T-helper 2 cell treated with Interferon-gamma antibody and Interleukin-4, amounts not matched to agents 5 μg/mL and 100 μg/mL, for 36 hours (primary cell): Measurements from ENCODE around the gene MERTK.
"Not testable (repeated sequence)": the region's sequence is repeated elsewhere in the genome, so short reads cannot be mapped to it uniquely, and the experiment has no call there.

Source experiments
- DNase-seq: peaks from one replicate; pipeline ENCODE4 v3.0.0; 2021; ENCODE audit warnings: low spot score
- H3K27ac Mint-ChIP-seq: one replicate; pipeline ENCODE4 v1.8.0; 2021; ENCODE audit warnings: mild to moderate bottlenecking, mixed read lengths
- H3K27me3 Mint-ChIP-seq: one replicate; pipeline ENCODE4 v1.8.0; 2021; ENCODE audit warnings: low read depth, mixed read lengths
- H3K36me3 Mint-ChIP-seq: one replicate; pipeline ENCODE4 v1.8.0; 2021; ENCODE audit warnings: low read depth, mixed read lengths
- H3K4me1 Mint-ChIP-seq: one replicate; pipeline ENCODE4 v1.8.0; 2021; ENCODE audit warnings: low read depth, mixed read lengths
- H3K4me3 Mint-ChIP-seq: one replicate; pipeline ENCODE4 v1.8.0; 2022; ENCODE audit warnings: mild to moderate bottlenecking, moderate library complexity, mixed read lengths
- H3K9me3 Mint-ChIP-seq: one replicate; pipeline ENCODE4 v1.8.0; 2021; ENCODE audit warnings: mixed read lengths

MERTK gene

DNA sequence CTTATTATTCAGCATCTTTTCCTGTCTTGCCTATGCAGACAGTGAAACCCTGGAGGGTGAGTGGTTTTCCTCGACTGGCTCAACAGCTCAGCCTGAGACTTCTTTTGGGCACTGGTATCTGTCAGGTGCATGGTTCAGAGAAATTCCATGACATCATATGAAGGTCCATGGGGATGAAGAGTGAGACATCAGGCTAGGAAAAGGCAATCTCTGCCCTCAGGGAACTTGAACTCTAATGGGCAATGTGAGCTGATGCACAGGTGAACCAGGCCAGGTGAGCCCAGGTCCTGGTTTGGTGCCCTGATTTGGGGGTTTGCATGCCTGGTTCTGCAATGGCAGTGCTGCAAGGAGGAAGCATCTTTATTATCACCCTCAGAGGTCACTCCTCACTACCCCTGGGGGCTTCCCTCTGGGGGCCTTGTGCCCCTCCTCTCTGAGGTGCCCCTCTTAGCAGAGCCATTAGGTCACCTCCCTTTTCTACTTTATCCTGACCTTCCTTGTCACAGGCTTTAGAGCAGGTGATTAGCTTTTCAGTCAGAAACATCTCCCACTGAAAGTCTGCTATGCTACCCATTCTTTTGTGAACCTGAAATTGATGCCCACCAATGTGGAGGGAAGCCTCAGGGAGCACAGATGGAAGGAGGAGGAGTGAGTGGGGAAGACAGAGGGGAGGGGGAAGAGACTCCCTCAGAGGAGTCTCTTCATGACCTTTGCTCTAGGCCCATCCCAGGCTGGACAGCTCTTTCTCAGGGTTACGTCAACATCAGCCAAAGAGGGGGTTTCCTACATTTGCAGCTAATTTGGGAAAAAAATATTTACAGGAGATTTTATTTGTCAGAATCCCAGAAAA is 47.3 kb downstream of the MERTK start:
- Mint-ChIP-seq H3K27me3 (peaks cover 10% of the 10 kb centered on the region), H3K4me1 (no peaks in the 10 kb centered on the region)

DNA sequence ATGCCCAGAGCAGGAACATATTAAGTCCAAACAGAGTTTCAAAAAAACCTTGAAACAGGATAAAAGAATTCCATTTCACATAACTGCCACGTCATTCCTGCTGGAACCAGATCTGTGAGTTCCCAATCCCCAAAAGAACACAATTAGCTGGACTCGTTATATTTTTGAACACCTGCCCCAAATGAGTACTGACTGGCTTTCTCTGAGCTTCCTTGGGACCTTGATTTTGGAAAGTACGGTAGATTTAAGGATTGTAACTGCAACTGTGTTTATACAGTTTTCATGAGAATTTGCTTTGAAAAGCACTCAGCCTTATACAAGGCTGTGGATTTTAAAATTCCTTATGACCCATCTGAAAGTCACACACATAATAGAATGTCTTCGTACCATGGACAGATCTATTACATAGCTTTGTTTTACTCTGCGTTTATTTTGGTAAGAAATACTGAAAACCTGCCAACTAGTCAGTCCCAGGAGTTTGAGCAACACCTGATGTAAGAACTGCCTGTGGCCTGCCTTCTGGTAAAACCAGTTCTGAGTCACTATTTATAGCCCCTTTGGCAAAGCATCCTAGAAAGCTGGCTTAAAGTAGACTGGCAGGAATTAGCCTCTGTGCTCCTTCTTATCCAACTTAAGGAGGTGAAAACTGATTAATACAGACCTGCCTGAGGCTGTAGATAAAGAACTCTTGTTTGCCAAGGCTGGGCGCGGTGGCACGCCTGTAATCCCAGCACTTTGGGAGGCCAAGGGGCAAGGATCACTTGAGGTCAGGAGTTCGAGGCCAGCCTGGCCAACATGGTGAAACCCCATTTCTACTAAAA is 48.1 kb downstream of the MERTK start:
- Mint-ChIP-seq H3K36me3 (no peaks in the 10 kb centered on the region), H3K9me3 (no peaks in the 10 kb centered on the region), H3K27ac (no peak overlapping the region), H3K27me3 (peaks cover 10% of the 10 kb centered on the region), H3K4me1 (no peaks in the 10 kb centered on the region), H3K4me3 (no peak overlapping the region)
- no peak for DNase-seq

More for the DNA sequence above, 47.3 kb downstream of the MERTK start:
- no peaks in the 10 kb centered on the region for H3K36me3 Mint-ChIP-seq
- H3K9me3 Mint-ChIP-seq: no peaks in the 10 kb centered on the region
- no peak overlapping the region for H3K27ac Mint-ChIP-seq
- DNase-seq: no peak
- H3K4me3 Mint-ChIP-seq: no peak overlapping the region

GRCh38 chr2:111947219-111947618 is 48.8 kb downstream of the MERTK start:
- no peaks in the 10 kb centered on the region for H3K4me1 Mint-ChIP-seq
- no peak overlapping the region for H3K4me3 Mint-ChIP-seq
- H3K9me3 Mint-ChIP-seq: no peaks in the 10 kb centered on the region
- H3K27me3 Mint-ChIP-seq: peaks cover 10% of the 10 kb centered on the region
- H3K36me3 Mint-ChIP-seq: no peaks in the 10 kb centered on the region
- H3K27ac Mint-ChIP-seq: no peak overlapping the region
- DNase-seq: no peak

GRCh38 chr2:111948832-111949231 is 50.4 kb downstream of the MERTK start:
- Mint-ChIP-seq H3K4me1 (peaks cover 3% of the 10 kb centered on the region), H3K27ac (no peak overlapping the region), H3K27me3 (peaks cover 5% of the 10 kb centered on the region), H3K4me3 (no peak overlapping the region), H3K9me3 (no peaks in the 10 kb centered on the region), H3K36me3 (no peaks in the 10 kb centered on the region)
- DNase-seq: no peak

DNA sequence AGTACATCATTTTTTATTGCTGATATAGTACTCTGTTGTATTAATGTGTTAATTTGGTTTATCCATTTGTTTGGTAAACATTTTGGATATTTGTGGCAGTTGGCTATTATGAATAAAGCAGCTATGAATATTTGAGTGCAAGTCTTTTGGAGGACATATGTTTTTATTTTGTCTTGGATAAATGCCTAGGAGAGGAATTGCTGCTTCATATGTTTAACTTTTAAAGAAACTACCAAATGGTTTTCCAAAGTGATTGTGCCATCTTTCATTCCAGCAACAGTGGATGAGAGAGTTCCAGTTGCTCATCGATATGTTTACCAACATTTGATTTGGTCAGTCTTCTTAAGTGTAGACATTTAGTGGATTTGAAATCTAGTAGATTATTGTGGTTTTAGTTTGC is 51.8 kb downstream of the MERTK start:
- H3K9me3 Mint-ChIP-seq: no peaks in the 10 kb centered on the region
- H3K27me3 Mint-ChIP-seq: peaks cover 5% of the 10 kb centered on the region
- H3K4me3 Mint-ChIP-seq: no peak overlapping the region
- H3K36me3 Mint-ChIP-seq: no peaks in the 10 kb centered on the region
- peaks cover 3% of the 10 kb centered on the region for H3K4me1 Mint-ChIP-seq
- H3K27ac Mint-ChIP-seq: no peak overlapping the region
- no peak for DNase-seq

- peaks cover 3% of the 10 kb centered on the region for H3K4me1 Mint-ChIP-seq
- H3K27me3 Mint-ChIP-seq: peaks cover 5% of the 10 kb centered on the region
- DNase-seq: no peak
- H3K27ac Mint-ChIP-seq: no peak overlapping the region
- no peaks in the 10 kb centered on the region for H3K9me3 Mint-ChIP-seq
- H3K36me3 Mint-ChIP-seq: no peaks in the 10 kb centered on the region
- no peak overlapping the region for H3K4me3 Mint-ChIP-seq
Observed at GRCh38 chr2:111951486-111951885, 53.1 kb downstream of the MERTK start.

- peaks cover 3% of the 10 kb centered on the region for H3K4me1 Mint-ChIP-seq
Observed at GRCh38 chr2:111952871-111953452, 54.6 kb downstream of the MERTK start.

DNA sequence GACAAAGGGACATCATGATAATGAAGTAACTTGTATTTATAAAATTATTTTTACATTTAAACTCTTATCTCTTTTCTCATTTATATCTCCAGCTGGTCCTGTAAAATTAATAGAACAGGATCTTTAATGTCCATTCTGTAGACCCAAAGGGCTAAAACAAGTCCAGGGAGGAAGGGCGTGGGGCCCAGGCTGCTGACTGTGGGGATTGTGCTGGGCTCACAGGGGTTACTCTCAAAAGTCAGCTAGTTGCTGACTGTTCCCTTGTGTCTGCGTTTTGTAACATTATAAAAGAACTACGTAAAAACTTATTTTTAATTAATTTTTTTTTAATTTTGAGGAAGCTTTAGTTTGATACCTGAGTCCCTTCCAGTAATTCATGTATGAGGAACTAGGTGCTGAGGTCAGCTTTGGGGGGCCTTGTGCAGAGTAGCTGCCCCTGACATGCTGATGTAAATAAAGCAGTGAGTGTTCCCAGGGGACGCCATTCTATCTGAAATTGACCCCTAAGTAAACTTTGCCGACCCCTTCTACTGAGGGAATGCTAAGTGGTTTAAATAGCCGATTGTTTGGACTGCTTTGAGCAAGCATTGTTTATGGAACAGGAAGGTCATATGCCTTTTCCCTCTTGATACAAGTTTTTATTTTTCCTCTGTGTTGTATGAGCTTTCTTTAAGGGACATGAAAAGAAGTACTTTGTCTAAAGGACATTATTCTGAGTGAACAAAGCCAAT is 56.4 kb downstream of the MERTK start:
- no peaks in the 10 kb centered on the region for H3K36me3 Mint-ChIP-seq
- H3K27ac Mint-ChIP-seq: no peak overlapping the region
- peaks cover 3% of the 10 kb centered on the region for H3K4me1 Mint-ChIP-seq
- H3K9me3 Mint-ChIP-seq: no peaks in the 10 kb centered on the region
- H3K4me3 Mint-ChIP-seq: no peak overlapping the region
- peaks cover 13% of the 10 kb centered on the region for H3K27me3 Mint-ChIP-seq
- no peak for DNase-seq

More at GRCh38 chr2:111952871-111953452, 54.6 kb downstream of the MERTK start:
- Mint-ChIP-seq H3K4me3 (no peak overlapping the region), H3K27me3 (peaks cover 11% of the 10 kb centered on the region), H3K9me3 (no peaks in the 10 kb centered on the region), H3K27ac (no peak overlapping the region), H3K36me3 (no peaks in the 10 kb centered on the region)
- DNase-seq: no peak

DNA sequence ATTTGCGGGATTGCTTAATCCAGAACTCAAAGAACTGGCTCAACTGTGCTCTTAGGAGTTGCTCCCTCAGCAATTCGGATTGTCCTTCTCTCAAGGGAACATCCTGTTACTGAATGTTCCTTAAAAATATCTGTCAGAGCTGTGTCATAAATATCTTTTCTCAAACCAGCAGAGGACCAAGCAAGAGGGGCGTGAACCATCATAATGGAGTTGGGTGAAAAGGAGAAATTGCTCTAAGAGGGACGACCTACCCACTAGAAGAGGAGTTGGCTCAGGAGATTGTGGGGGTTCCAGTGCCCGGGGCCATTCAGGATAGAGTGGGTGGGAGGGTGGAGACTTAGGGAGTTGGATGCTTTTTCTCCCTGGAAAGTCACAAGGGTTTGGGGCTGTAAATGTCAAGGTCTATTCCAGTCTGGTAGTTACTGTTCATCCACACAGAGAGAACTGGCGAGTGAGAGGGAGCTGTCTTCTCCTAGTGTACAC is 59.5 kb downstream of the MERTK start:
- no peak for DNase-seq
- H3K27me3 Mint-ChIP-seq: peaks cover 11% of the 10 kb centered on the region
- H3K36me3 Mint-ChIP-seq: no peaks in the 10 kb centered on the region
- H3K4me1 Mint-ChIP-seq: peaks cover 3% of the 10 kb centered on the region
- H3K27ac Mint-ChIP-seq: no peak overlapping the region
- H3K9me3 Mint-ChIP-seq: no peaks in the 10 kb centered on the region
- no peak overlapping the region for H3K4me3 Mint-ChIP-seq

GRCh38 chr2:111958901-111959300 is 60.5 kb downstream of the MERTK start:
- Mint-ChIP-seq H3K4me3 (no peak overlapping the region), H3K27me3 (peaks cover 16% of the 10 kb centered on the region), H3K36me3 (no peaks in the 10 kb centered on the region), H3K4me1 (no peaks in the 10 kb centered on the region), H3K9me3 (no peaks in the 10 kb centered on the region), H3K27ac (no peak overlapping the region)
- no peak for DNase-seq

- Mint-ChIP-seq H3K27ac (no peak overlapping the region), H3K36me3 (no peaks in the 10 kb centered on the region), H3K9me3 (no peaks in the 10 kb centered on the region), H3K4me3 (no peak overlapping the region), H3K27me3 (peaks cover 16% of the 10 kb centered on the region), H3K4me1 (no peaks in the 10 kb centered on the region)
- no peak for DNase-seq
Observed at GRCh38 chr2:111961663-111962062, 63.3 kb downstream of the MERTK start.

- H3K27ac Mint-ChIP-seq, H3K4me3 Mint-ChIP-seq, H3K4me1 Mint-ChIP-seq, H3K36me3 Mint-ChIP-seq, H3K27me3 Mint-ChIP-seq, DNase-seq, H3K9me3 Mint-ChIP-seq: not testable (repeated sequence)
Observed at GRCh38 chr2:111963086-111963485, 64.7 kb downstream of the MERTK start.

GRCh38 chr2:111963508-111963907 is 65.1 kb downstream of the MERTK start:
- not testable (repeated sequence) for H3K4me1 Mint-ChIP-seq, H3K27me3 Mint-ChIP-seq

More at GRCh38 chr2:111963508-111963907, 65.1 kb downstream of the MERTK start:
- H3K36me3 Mint-ChIP-seq, H3K27ac Mint-ChIP-seq, H3K4me3 Mint-ChIP-seq, H3K9me3 Mint-ChIP-seq, DNase-seq: not testable (repeated sequence)
